AG08395 (cell line): Measurements from ENCODE around the gene CDK8.
"Not testable (repeated sequence)": the region's sequence is repeated elsewhere in the genome, so short reads cannot be mapped to it uniquely, and the experiment has no call there.

ENCODE experiments used
- DNase-seq: peaks from one replicate; pipeline ENCODE4 v3.0.0; 2012; ENCODE audit warnings: mixed read lengths, low spot score

CDK8 gene

DNA sequence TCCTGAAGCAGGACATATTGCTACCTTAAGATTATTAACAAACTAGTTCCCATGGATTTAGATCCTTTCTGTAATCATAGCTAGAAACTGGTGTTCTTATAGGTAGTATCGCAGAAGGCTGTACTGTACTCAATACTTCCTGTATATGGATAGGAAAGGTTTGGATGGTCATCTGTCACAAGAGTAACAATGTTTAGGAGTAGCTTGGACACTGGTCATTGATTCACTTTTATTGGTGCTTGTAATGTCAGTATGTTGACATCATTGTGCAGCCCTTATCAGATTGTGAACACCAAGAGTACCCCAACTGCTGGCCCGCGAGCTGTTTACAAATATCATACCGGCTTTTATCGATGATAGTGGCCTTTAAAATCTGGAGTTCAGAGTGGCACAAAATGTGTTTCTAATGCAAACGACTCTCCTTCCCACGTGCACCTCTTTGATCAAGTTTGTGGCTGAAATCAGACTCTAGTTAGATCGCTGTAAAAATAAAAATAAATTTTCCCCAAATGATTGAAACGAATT is 605 bp upstream of the CDK8 start:
- no peak for DNase-seq

DNA sequence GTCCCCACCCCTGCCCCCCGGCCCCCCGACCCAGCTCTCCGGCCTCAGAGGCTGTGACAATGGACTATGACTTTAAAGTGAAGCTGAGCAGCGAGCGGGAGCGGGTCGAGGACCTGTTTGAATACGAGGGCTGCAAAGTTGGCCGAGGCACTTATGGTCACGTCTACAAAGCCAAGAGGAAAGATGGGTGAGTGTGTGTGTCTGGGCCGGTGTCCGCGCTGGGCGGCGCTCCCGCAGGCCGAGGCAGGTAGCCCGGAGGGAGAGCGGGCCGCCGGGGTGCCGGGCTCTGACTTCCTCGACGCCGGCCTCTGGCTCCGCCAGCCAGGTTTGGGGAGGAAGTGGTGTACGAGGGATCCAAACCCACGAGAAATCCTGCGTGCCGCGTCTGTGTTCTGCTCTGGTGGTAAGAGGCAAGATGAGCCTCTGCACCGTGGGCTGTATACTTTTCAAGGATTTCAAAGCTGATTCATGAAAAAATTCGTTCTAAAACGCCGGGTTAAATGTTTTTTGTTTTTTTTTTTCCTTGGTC is 718 bp downstream of the CDK8 start:
- DNase-seq: peak; percentile 43

DNA sequence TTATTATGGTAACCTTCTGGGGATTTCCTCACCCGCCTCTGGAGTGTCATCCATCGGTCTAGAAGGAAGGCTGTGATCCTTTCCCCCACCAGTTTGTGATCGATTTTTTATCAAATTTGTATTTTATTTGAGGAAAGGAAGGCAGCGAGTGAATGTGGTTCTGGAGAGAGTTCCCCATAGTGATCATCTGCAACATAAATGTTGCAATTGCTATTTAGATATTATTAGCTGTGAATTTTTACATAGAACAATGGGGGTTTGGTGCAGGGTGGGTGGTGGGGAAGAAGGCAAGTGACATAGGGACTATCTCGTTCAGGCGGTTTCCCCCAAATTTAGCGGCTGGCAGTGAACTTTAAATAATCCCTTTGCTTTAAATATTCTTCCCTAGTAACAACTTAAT is 1.2 kb downstream of the CDK8 start:
- DNase-seq: no peak

DNA sequence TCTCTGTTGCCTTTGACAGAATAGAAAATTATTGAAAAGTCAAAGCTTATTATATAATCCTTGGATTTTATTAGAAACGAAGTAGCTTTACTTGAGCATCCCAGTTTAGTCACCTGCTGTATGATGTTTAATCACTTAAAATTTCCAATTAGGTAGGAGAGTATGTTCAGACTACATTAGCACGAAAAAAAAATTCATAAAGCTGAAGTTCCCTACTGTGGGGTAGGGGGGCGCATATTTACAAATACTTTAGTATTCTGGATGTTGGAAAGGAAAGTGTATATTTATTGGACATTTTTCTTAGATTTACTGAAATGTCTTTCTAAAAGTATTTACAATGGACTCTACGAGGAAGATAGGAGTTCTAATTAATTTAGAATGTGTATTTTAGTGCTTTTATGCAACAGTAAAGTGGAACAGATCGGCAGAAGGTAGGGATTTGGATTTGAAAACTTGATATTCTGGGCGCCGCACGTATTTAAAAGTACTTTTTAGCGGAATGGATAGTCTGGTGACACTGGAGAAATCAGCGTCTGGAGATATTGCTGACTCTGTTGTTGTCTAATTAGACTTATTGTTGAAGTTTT is 1.9 kb downstream of the CDK8 start:
- no peak for DNase-seq

DNA sequence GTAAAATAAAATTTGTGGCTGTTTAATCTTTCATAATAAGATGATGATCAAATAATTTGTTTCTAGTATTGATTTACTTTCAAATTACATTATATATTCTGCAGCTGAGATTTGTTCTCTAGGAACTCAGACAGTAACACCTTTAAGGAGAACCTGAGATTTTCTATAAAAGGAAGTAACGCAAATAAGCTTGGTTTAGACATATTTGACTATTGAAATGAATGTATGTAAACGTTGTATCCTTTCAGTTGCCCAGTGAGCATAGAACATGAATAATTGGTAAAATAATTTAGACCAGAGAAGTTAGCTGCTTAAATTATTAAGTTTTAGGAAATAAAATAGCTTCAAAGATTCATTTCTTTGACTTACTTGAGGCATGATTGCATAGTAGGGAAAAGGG is 3.1 kb downstream of the CDK8 start:
- DNase-seq: no peak

DNA sequence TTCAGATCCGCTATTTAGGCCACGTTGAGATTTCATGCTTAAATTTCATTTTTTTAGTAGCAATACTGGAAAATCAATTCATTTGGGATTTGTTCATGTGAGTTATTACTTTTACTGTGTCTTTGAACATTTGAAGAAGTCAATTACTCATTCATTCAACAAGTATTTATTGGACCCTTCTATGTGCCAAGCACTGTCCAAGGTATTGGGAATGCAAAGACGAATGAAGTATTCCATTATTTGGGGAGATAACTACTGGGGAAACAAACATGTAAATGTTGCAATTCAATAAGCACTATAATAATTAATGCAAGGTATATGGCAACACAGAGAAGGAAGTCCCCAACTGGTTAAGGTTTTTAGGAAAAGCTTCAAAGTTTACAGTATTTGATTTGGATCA is 5.7 kb downstream of the CDK8 start:
- no peak for DNase-seq

DNA sequence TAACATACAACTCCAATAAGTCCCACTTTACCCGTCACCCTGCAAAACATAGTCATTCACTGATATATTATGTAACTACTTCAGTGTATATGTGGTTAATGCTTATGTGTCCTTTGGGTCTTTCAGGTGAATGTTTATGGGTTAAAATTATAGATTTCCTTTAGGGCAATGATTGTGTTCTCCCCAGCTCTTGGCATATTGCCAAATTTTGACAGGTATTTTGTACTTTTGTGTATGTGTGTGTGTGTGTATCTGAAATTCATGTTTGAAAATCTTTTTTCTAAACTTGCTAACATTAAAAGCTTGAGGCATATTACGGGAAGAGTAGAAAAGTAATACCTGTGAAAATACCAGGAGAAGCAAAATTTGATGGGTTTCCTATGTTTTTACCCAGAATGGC is 8.2 kb downstream of the CDK8 start:
- no peak for DNase-seq

DNA sequence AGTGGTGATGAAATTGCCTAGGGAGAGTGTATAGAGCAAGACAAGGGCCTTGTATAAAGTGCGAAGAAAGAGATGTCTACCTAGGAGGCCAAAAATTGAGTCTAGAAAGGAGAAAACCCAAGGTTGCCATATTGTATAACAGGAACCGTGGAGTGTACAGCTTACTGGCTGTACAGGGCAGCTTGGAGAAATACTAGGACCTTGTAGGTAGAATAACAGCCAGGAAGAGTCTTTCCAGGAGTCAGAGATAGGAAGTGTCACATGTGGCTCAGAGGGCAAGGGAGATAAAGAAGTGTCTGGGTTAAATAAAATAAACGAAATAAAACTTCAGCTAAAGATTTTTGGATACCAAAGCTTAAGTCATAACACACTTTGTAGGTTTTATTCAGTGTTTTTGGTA is 12.4 kb downstream of the CDK8 start:
- no peak for DNase-seq

DNA sequence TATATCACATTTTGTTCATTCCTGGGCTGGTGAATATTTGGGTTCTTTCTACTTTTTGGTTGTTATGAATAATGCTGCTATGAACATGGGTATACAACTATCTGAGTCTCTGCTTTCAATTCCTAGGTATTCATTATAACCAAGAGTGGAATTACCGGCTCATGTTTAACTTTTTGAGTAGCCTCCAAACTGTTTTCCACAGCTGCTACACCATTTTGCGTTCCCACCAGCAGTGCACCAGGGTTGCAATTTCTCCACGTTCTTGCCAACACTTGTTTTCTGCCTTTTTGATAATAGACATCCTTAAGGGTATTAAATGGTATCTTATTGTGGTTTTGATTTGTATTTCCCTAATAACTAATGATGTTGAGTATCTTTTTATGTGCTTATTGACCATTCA is 16.8 kb downstream of the CDK8 start:
- no peak for DNase-seq

DNA sequence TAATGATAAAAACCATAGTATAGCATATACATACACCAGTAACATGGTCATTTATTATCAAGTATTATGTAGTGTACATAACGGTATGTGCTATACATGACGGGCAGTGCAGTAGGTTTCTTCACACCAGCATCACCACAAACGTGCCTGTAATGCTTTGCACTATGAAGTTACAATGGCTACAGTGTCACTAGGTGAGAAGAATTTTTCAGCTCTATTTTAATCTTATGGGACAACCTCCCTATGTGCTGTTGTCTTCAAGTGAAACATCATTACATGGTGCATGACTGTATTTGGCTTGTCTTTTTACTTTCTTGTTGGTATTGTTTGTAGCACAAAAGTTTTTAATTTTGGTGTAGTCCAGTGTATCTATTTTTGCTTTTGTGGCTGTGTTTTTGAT is 18.7 kb downstream of the CDK8 start:
- DNase-seq: no peak

DNA sequence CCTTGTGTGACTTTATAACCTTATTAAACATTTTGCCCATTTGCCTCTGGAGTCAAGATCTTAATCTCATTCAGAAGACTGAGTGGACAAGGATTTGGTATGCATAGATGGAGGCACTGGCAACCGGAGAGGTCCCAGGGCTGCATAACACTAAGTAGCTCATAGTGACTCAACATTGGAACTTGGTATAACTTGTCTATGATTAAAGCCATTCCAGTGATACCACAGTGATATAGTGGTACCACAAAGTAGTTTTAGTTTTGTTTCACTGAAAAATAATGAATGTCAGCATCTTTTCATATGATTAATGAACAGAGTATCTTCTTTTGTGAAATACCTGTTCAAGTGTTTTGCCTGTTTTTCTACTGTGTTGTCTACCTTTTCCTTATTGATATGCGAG is 26.4 kb downstream of the CDK8 start:
- DNase-seq: peak; percentile 79

DNA sequence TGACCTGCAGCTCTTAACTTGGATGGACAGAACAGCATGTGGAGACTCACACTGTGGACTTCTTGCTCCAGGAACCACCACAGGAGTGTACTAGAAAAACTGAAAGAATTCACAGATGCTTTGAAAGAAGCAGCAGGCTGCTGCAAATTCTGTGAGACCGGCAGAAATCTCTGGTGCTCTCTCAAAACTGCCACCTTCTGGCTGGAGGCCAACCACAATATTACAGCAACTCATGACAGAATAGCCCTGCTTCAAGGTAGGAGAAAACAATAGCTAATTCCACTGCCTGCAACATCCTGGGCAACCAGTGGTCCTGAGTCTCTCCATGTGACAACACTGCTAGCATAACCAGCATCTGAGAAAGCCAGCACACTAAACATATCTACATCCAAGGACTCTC is 26.9 kb downstream of the CDK8 start:
- DNase-seq: no peak

DNA sequence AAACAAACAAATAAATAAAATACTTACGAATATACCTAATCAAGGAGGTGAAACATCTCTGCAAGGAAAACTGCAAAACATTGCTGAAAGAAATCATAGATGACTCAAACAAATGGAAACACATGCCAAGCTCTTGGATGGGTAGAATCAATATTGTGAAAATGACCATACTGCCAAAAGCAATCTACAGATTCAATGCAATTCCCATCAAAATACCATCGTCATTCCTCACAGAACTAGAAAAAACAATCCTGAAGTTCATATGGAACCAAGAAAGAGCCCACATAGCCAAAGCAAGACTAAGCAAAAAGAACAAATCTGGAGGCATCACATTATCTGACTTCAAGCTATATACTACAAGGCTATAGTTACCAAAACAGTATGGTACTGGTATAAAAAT is 32.0 kb downstream of the CDK8 start:
- not testable (repeated sequence) for DNase-seq

DNA sequence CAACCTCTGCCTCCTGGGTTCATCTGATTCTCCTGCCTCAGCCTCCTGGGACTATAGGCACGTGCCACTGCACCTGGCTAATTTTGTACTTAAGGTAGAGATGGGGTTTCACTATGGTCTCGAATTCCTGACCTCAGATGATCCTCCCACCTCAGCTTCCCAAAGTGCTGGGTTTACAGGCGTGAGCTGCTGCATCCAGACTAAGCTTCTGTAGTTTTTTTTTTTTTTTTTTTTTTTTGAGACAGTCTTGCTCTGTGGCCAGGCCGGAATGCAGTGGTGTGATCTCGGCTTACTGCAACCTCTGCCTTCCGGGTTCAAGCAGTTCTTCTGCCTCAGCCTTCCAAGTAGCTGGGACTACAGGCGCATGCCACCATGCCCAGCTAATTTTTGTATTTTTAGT is 34.9 kb downstream of the CDK8 start:
- not testable (repeated sequence) for DNase-seq

DNA sequence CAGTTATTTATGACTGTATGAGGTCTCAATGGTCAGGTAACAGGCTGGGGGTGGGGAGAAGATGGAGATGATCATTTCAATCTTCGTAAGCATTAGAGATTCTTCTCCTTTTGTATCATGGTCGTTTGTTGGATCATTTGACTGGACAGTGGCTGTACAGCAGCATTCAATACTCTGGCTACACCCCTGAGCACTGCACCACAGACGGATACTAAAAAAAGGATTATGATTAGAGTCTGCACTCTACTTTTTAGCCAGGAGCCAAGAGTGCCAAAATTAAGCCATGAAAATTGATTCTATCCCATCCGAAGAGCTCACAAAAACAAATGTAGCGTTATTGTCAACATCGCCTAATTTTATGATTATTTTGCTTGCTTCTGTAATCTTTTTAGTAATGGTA is 41.9 kb downstream of the CDK8 start:
- no peak for DNase-seq

DNA sequence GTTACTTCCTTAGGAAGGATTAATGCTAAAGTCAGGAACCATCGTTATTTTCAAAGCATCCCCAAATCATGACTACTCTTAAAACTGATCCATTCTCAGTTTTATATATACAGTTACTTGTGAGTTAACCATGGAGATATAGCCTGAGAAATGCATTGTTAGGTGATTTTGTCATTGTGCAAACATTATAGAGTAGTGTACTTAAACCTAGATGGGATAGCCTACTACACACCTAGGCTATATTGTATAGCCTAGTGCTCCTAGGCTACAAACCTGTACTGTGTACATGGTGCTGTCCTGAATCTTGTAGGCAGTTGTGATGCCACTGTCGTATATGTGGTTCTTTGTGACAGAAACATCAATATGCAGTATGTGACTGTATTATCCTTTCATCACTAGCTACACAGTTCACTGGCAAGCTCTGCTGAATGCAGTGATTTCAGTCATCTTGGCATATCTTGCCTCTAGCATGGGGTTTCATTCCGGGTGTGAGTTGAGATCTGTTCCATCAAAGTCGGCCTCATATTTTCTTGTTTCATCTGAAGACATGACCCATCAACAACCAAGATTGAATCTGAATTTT is 45.3 kb downstream of the CDK8 start:
- DNase-seq: no peak

DNA sequence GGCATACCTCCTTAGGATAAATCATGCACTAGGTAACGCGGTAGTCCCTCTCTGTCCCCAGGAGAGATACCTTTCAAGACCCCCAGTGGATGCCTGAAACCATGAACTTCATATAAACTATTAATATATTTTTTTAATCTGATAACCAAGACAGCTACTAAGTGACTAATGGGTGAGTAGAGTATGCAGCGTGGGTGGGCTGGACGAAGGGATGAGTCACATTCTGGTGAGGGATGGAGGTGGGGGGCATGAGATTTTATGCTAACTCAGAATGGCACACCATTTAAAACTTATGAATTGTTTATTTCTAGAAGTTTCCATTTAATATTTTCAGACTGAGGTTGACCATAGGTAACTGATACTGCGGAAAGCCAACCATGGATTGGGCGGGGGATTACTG is 46.2 kb downstream of the CDK8 start:
- DNase-seq: no peak

DNA sequence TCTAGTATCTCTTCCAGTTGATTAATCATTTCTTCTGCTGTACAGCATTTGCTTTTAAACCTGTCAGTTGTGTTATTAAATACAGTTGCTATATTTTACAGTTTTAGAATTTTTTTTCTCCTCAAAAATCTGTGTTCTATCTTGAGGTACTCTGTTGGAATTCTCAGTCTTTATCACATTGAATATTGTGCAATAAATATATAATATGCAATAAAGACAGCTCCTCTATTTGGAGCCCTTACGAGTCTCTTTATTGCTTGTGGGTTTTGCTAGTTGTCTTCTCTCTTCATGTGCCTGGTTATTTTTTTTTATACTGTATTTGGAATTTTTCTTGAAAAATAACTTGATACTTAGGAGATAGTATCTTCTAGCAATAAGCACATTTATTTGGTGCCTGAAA is 51.7 kb downstream of the CDK8 start:
- DNase-seq: no peak

DNA sequence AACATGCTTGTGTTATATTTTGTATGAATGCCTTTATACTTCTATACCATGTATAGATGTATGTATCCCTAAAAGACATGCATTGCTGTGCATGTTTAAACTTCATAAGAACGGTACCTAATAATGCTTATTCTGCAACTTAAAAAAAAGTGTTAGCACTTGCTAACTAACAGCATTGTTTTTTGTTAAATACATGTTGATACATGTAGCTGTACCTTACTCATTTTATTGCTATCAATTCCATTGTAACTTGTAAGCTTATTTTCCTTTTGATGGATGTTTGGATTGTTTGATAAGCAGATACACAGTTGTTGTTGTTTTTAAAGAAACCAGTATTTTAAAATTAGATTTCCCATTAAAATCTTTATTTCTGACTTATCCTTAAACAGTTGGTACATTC is 53.8 kb downstream of the CDK8 start:
- no peak for DNase-seq

DNA sequence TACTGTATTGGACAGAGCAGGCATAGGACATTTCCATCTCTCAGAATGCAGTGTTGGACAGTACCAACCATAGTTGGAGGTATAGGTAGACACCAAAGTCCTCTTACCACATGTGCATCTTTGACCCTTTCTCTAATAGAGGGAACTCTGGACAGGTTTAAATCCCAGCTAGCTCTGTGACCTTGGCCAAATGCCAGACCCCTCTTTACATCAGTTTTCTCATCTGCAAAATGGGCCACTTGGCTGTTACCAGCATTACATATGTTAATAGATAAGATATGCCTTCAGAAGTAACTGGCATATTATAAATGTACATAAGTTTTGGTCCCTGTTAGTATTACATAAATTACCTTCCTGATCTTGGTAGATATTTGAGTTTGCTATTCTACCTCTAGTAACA is 54.3 kb downstream of the CDK8 start:
- DNase-seq: no peak

DNA sequence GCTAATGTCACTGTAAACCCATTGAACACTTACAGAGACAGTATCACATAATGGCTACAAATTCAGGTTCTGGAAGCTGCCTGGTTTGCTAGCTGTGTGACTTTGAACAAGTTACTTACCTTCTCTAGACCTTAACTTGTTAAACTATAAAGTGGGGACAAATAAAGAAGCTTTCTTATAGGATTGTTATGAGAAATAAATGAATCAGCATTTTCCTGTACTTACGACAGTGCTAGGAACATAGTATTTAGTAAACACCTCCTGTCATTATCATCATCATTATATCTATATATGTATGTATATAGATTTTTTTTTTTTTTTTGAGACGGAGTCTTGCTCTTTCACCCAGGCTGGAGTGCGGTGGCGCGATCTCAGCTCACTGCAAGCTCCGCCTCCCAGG is 54.9 kb downstream of the CDK8 start:
- no peak for DNase-seq

DNA sequence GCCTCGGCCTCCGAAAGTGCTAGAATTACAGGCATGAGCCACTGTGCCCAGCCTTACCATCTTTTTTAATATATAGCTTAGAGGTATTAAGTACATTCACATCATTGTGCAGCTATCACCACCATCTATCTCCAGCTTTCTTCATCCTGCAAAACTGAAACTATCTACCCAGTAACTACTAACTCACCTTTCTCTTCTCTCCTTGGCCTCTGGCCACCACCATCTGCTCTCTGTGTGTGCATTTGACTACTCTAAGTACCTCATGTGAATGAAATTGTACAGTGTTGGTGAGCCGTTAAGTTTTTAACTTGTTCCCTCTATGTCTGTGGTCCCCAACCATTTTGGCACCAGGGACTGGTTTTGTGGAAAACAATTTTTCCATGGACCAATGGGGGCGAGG is 56.1 kb downstream of the CDK8 start:
- DNase-seq: no peak

DNA sequence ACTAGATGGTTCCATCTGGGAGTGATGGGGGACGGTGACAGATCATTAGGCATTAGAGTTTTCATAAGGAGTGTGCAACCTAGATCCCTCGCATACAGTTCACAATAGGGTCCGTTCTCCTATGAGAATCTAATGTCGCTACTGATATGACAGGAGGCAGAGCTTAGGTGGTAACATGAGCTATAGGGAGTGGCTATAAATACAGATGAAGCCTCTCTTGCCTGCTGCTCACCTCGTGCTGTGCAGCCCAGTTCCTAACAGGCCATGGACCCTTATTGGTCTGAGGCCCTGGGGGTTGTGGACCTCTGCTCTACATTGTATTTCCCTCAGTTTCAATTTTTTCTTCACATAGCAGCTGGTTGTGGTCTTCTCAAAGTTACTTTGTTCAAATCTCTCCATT is 56.5 kb downstream of the CDK8 start:
- no peak for DNase-seq

DNA sequence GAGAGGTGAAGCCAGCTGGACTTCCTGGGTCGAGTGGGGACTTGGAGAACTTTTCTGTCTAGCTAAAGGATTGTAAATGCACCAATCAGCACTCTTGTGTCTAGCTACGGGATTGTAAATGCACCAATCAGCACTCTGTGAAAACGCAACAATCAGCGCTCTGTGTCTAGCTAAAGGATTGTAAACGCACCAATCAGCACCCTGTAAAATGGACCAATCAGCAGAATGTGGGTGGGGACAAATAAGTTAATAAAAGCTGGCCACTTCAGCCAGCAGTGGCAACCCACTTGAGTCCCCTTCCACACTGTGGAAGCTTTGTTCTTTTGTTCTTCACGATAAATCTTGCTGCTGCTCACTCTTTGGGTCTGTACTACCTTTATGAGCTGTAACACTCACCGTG is 58.1 kb downstream of the CDK8 start:
- not testable (repeated sequence) for DNase-seq
